Neuronal stem cell (in vitro differentiated cells): Measurements from ENCODE around the gene ARHGEF17.
A peak's percentile ranks its signal among the peaks of the same experiment; 100 is the strongest.

Experiments used
- DNase-seq: peaks from one replicate; pipeline ENCODE4 v3.0.0-alpha.2; 2013; ENCODE audit warnings: low spot score
- H2AFZ ChIP-seq: one replicate; pipeline ENCODE4 v1.6.1; 2013; ENCODE audit warnings: mild to moderate bottlenecking, low read length, inconsistent platforms
- H2AK5ac ChIP-seq: 2 replicates; pipeline ENCODE4 v1.6.1; 2013; ENCODE audit warnings: low read depth, mild to moderate bottlenecking, inconsistent platforms, low read length, moderate library complexity, mixed read lengths
- H2BK120ac ChIP-seq: 2 replicates; pipeline ENCODE4 v1.6.1; 2013; ENCODE audit warnings: low read depth, mild to moderate bottlenecking, inconsistent platforms, low read length, moderate library complexity, mixed read lengths
- H2BK12ac ChIP-seq: one replicate; pipeline ENCODE4 v1.6.1; 2013; ENCODE audit warnings: low read length, inconsistent platforms
- H2BK15ac ChIP-seq: 2 replicates; pipeline ENCODE4 v1.6.1; 2013; ENCODE audit warnings: mild to moderate bottlenecking, low read length, inconsistent platforms, mixed read lengths
- H2BK5ac ChIP-seq: one replicate; pipeline ENCODE4 v1.6.1; 2013; ENCODE audit warnings: inconsistent platforms, mild to moderate bottlenecking, low read length, moderate library complexity
- H3K14ac ChIP-seq: one replicate; pipeline ENCODE4 v1.6.1; 2013; ENCODE audit warnings: low read length, inconsistent platforms
- H3K18ac ChIP-seq: 2 replicates; pipeline ENCODE4 v1.6.1; 2013; ENCODE audit warnings: low read length, inconsistent platforms
- H3K23ac ChIP-seq: 2 replicates; pipeline ENCODE4 v1.6.1; 2013; ENCODE audit warnings: low read depth, mild to moderate bottlenecking, mixed read lengths, low read length, inconsistent platforms; ENCODE audit not compliant: poor library complexity
- H3K27ac ChIP-seq: replicated peaks from 3 replicates; pipeline ENCODE4 v1.5.1; 2013; ENCODE audit warnings: low read length, inconsistent platforms
- H3K27me3 ChIP-seq, 3 experiments: 2 replicates each; pipeline ENCODE4 v1.6.1; 2013; ENCODE audit warnings: low read length in 3 of 3, mild to moderate bottlenecking in 2 of 3, inconsistent platforms in 1 of 3, low read depth in 1 of 3, mixed read lengths in 1 of 3, moderate library complexity in 1 of 3; ENCODE audit not compliant: control insufficient read depth in 3 of 3, insufficient read depth in 3 of 3
- H3K36me3 ChIP-seq, 2 donors: replicated peaks in 1 of 2; 2 replicates each; pipeline ENCODE4 v1.6.1; 2013; ENCODE audit warnings: low read length in 2 of 2; ENCODE audit not compliant: control insufficient read depth in 2 of 2, insufficient read depth in 2 of 2
- H3K4ac ChIP-seq: 2 replicates; pipeline ENCODE4 v1.6.1; 2013; ENCODE audit warnings: inconsistent platforms, mild to moderate bottlenecking, low read length, moderate library complexity
- H3K4me1 ChIP-seq, 2 donors: 1 replicate in 1 of 2; 2 replicates in 1 of 2; pipeline ENCODE4 v1.6.1; 2013; ENCODE audit warnings: low read length in 2 of 2, low read depth in 1 of 2; ENCODE audit not compliant: control insufficient read depth in 2 of 2, insufficient read depth in 1 of 2
- H3K4me2 ChIP-seq: one replicate; pipeline ENCODE4 v1.6.1; 2013; ENCODE audit warnings: mild to moderate bottlenecking, low read length, inconsistent platforms; ENCODE audit not compliant: insufficient read depth, poor library complexity, severe bottlenecking
- H3K4me3 ChIP-seq, 2 donors: 2 replicates each; pipeline ENCODE4 v1.5.1; 2013; ENCODE audit warnings: low read length in 2 of 2, mild to moderate bottlenecking in 2 of 2, inconsistent platforms in 1 of 2, moderate library complexity in 1 of 2
- H3K79me1 ChIP-seq: one replicate; pipeline ENCODE4 v1.6.1; 2013; ENCODE audit warnings: low read depth, mild to moderate bottlenecking, inconsistent platforms, low read length, moderate library complexity
- H3K9ac ChIP-seq: one replicate; pipeline ENCODE4 v1.6.1; 2013; ENCODE audit warnings: mild to moderate bottlenecking, low read depth, low read length, inconsistent platforms; ENCODE audit not compliant: poor library complexity
- H3K9me3 ChIP-seq, 2 donors: replicated peaks in 1 of 2; 2 replicates each; pipeline versions ENCODE3 to v1.6.1; 2013; ENCODE audit warnings: low read length in 2 of 2, mild to moderate bottlenecking in 2 of 2, inconsistent platforms in 1 of 2, low read depth in 1 of 2, mixed read lengths in 1 of 2, moderate library complexity in 1 of 2; ENCODE audit not compliant: control insufficient read depth in 2 of 2, insufficient read depth in 1 of 2
- H4K8ac ChIP-seq: one replicate; pipeline ENCODE4 v1.6.1; 2013; ENCODE audit warnings: low read depth, mild to moderate bottlenecking, inconsistent platforms, low read length, moderate library complexity
- H4K91ac ChIP-seq: one replicate; pipeline ENCODE4 v1.6.1; 2013; ENCODE audit warnings: low read length, low read depth, mild to moderate bottlenecking, inconsistent platforms; ENCODE audit not compliant: poor library complexity
- WGBS, 2 donors: extraction: QIAGEN DNeasy Blood & Tissue Kit; methylation state at CpG; one replicate each; pipeline ENCODE4 v1.1.7; 2013; ENCODE audit warnings: missing lambda C conversion rate in 2 of 2, mixed read lengths in 1 of 2; ENCODE audit not compliant: insufficient read length in 2 of 2, insufficient replicate concordance in 1 of 2; ENCODE audit errors: extremely low coverage in 2 of 2; 5-methylcytosine and 5-hydroxymethylcytosine counted together

ARHGEF17 gene

GRCh38 chr11:73288873-73289707, 19.0 kb upstream of the ARHGEF17 start:
- peak overlapping the region; percentile 86 for H2AFZ ChIP-seq
- no peaks in the 10 kb centered on the region for H3K36me3 ChIP-seq
- peak overlapping the region; percentile 32 for H3K9ac ChIP-seq
- H3K23ac ChIP-seq, result peak overlapping the region; percentile 3
- no peak overlapping the region for H2BK120ac ChIP-seq
- no peak overlapping the region for H2BK5ac ChIP-seq
- H2BK12ac ChIP-seq, result no peak overlapping the region
- H3K27ac ChIP-seq, result no peak overlapping the region
- no peak overlapping the region for H4K91ac ChIP-seq
- no peaks in the 10 kb centered on the region for H3K9me3 ChIP-seq
- WGBS, 2 donors, result no CpG with 5 or more reads among the region's 17 CpGs
- no peak overlapping the region for H3K4ac ChIP-seq
- H3K18ac ChIP-seq, result peak overlapping the region; percentile 11
- no peaks in the 10 kb centered on the region for H3K79me1 ChIP-seq
- H3K14ac ChIP-seq, result no peak overlapping the region
- no peak overlapping the region for H2AK5ac ChIP-seq
- H3K27me3 ChIP-seq, result peaks cover 0 to 5% (median 0%) of the 10 kb centered on the region in 3 experiments
- no peak overlapping the region for H3K4me2 ChIP-seq
- H4K8ac ChIP-seq, result no peak overlapping the region
- peak overlapping the region in 1 of 2 donors; percentile 35 for H3K4me3 ChIP-seq
- H2BK15ac ChIP-seq, result peak overlapping the region; percentile 17
- H3K4me1 ChIP-seq, result peaks cover 14 to 18% of the 10 kb centered on the region in 2 donors
- peak; percentile 79 for DNase-seq

- WGBS, 2 donors, result no CpG with 5 or more reads among the region's 4 CpGs
- Histone ChIP-seq H3K9me3 (no peaks in the 10 kb centered on the region), H2BK15ac (no peak overlapping the region), H2AFZ (no peak overlapping the region), H4K8ac (no peak overlapping the region), H3K27me3 (peaks cover 0 to 3% (median 0%) of the 10 kb centered on the region in 3 experiments), H3K79me1 (no peaks in the 10 kb centered on the region), H3K18ac (no peak overlapping the region), H3K14ac (no peak overlapping the region), H3K23ac (no peak overlapping the region), H4K91ac (no peak overlapping the region), H2BK120ac (no peak overlapping the region), H3K4me3 (no peak overlapping the region), H3K9ac (no peak overlapping the region), H3K4me2 (no peak overlapping the region), H3K36me3 (no peaks in the 10 kb centered on the region), H2AK5ac (no peak overlapping the region), H2BK5ac (no peak overlapping the region), H3K4ac (no peak overlapping the region), H3K4me1 (peaks cover 14 to 18% of the 10 kb centered on the region in 2 donors), H3K27ac (no peak overlapping the region), H2BK12ac (no peak overlapping the region)
- DNase-seq, result no peak
Observed at GRCh38 chr11:73290536-73290935, 17.5 kb upstream of the ARHGEF17 start.

GRCh38 chr11:73291196-73291595, 16.9 kb upstream of the ARHGEF17 start:
- Histone ChIP-seq H3K27me3 (no peaks in the 10 kb centered on the region), H3K36me3 (no peaks in the 10 kb centered on the region), H3K4me3 (no peak overlapping the region), H3K4me1 (peaks cover 14 to 18% of the 10 kb centered on the region in 2 donors), H2BK120ac (no peak overlapping the region), H3K9me3 (no peaks in the 10 kb centered on the region), H3K9ac (no peak overlapping the region), H4K8ac (no peak overlapping the region), H4K91ac (no peak overlapping the region), H3K14ac (no peak overlapping the region), H2AK5ac (no peak overlapping the region), H2AFZ (no peak overlapping the region), H3K18ac (no peak overlapping the region), H2BK12ac (no peak overlapping the region), H3K4me2 (no peak overlapping the region), H3K23ac (no peak overlapping the region), H2BK5ac (no peak overlapping the region), H3K79me1 (no peaks in the 10 kb centered on the region), H2BK15ac (no peak overlapping the region), H3K27ac (no peak overlapping the region), H3K4ac (no peak overlapping the region)
- no peak for DNase-seq
- no CpG with 5 or more reads among the region's 3 CpGs for WGBS, 2 donors

DNA sequence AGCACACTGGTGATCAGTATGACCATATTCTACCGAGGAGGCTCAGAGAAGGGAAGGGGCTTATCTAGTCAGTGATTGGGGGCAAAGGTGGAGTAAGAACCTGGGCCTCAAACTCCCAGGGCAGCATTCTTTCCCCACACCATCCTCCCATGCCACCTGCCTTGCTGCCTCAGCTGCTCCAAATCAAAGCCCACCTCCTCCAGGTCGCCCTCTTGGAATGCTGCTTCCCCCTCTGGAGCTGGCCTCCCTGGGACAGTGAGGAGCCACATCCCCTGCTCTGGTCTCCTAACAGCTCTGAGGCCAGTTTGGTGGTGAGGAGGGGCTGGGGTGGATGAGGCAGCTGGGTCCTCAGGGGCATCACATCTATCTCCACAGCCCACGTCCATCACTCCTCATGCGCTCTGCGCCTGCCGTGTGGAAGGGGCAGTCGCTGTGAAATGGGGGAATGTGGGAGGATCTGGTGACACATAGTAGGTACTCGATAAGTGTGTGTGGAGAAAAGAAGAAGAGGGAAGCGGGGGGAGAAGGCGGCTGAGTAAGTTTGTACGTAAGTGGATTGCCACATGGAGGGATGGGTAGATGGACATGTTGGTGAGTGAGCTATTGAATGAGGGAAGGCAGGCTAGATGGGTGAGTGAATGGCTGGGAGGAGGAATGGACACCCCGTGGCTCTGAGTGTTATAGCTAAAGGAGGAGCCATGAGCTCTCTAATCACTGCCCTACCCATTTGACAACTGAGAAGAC, 16.1 kb upstream of the ARHGEF17 start:
- H2BK5ac ChIP-seq, result no peak overlapping the region
- H3K36me3 ChIP-seq, result no peaks in the 10 kb centered on the region
- H3K4me3 ChIP-seq, result no peak overlapping the region
- H3K4ac ChIP-seq, result no peak overlapping the region
- no peak overlapping the region for H4K91ac ChIP-seq
- peak overlapping the region; percentile 62 for H2AFZ ChIP-seq
- H2AK5ac ChIP-seq, result no peak overlapping the region
- no peaks in the 10 kb centered on the region for H3K9me3 ChIP-seq
- no peak overlapping the region for H3K9ac ChIP-seq
- no peak overlapping the region for H4K8ac ChIP-seq
- 100% methylated on average over 3 of the region's 12 CpGs; no CpG with 5 or more reads in 1 of the 2 donors for WGBS, 2 donors
- no peak overlapping the region for H3K18ac ChIP-seq
- no peak overlapping the region for H3K23ac ChIP-seq
- no peak overlapping the region for H3K4me2 ChIP-seq
- peaks cover 10 to 18% of the 10 kb centered on the region in 2 donors for H3K4me1 ChIP-seq
- no peaks in the 10 kb centered on the region for H3K79me1 ChIP-seq
- H3K27me3 ChIP-seq, result no peaks in the 10 kb centered on the region
- H2BK15ac ChIP-seq, result no peak overlapping the region
- H3K14ac ChIP-seq, result no peak overlapping the region
- no peak overlapping the region for H3K27ac ChIP-seq
- no peak for DNase-seq
- no peak overlapping the region for H2BK12ac ChIP-seq
- no peak overlapping the region for H2BK120ac ChIP-seq
